HepG2 (cell line): ENCODE results near the gene MED20. TPM values are rescaled to one million over a fixed set of nuclear protein-coding genes. Genes with fewer than 3 reads are reported as not detected.
"Not testable (repeated sequence)": the region's sequence is repeated elsewhere in the genome, so short reads cannot be mapped to it uniquely, and the experiment has no call there.

ENCODE experiments used
- ATAC-seq: fragments of 200-7000 bp; cut with Tn5 transposase; 3 replicates; pipeline ENCODE4 v1.9.1; 2020; ENCODE audit warnings: mild to moderate bottlenecking, moderate library complexity
- BruUV-seq: library from RNA; stranded (reverse); fragments of 400-500 nt; replicated peaks from 2 replicates; lab custom pipeline; 2021; lab: Mats Ljungman, UMichigan
- CTCF ChIA-PET: fragments of 300-600 bp; formaldehyde crosslinking; extraction: SDS; loops from one replicate; lab custom pipeline; 2021; ENCODE audit warnings: low total read pairs, inconsistent platforms, low intra/inter-chr PET ratio; lab: Yijun Ruan, JAX
- POLR2A ChIA-PET: fragments of 350-600 bp; sonication (Branson Sonifier 250); formaldehyde crosslinking; loops from one replicate; lab custom pipeline; 2020; ENCODE audit warnings: antibody characterized with exemption, inconsistent platforms; lab: Yijun Ruan, JAX
- DNase-seq: peaks from one replicate; pipeline ENCODE4 v3.0.0-alpha.2; 2015; ENCODE audit warnings: low spot score
- FAIRE-seq: peaks from 3 replicates; lab custom pipeline; 2011; peaks lifted over from hg19 to GRCh38; lab: Jason Lieb, UNC
- H2AFZ ChIP-seq: one replicate; pipeline ENCODE4 v1.6.1; 2011; ENCODE audit warnings: low read length, inconsistent platforms
- H3K27ac ChIP-seq: fragments of 300-600 bp; 3 replicates; pipeline ENCODE4 v1.8.0; 2011; ENCODE audit warnings: mixed run types, mild to moderate bottlenecking, mixed read lengths, low read length, inconsistent platforms; ENCODE audit not compliant: insufficient read depth; ENCODE audit errors: extremely low read length
- H3K27me3 ChIP-seq, 2 experiments: fragments of 200-600 bp in 1 of 2; 2 replicates in 1 of 2; 3 replicates in 1 of 2; pipeline versions ENCODE4 v1.6.0 to v1.8.0; 2011; ENCODE audit warnings: low read length in 2 of 2, mild to moderate bottlenecking in 2 of 2, moderate library complexity in 2 of 2, inconsistent platforms in 1 of 2; ENCODE audit not compliant: insufficient read depth in 2 of 2, control insufficient read depth in 1 of 2
- H3K36me3 ChIP-seq, 2 experiments: fragments of 200-600 bp in 1 of 2; replicated peaks in 1 of 2; 2 replicates in 1 of 2; 3 replicates in 1 of 2; pipeline versions ENCODE4 v1.5.1 to v1.8.0; 2011; ENCODE audit warnings: low read length in 2 of 2, inconsistent platforms in 1 of 2; ENCODE audit not compliant: insufficient read depth in 2 of 2, control insufficient read depth in 1 of 2
- H3K4me1 ChIP-seq: 2 replicates; pipeline ENCODE4 v1.5.1; 2012; ENCODE audit warnings: low read length, inconsistent platforms; ENCODE audit not compliant: insufficient read depth
- H3K4me2 ChIP-seq: 2 replicates; pipeline ENCODE4 v1.6.0; 2011; ENCODE audit warnings: low read depth, low read length, inconsistent platforms
- H3K4me3 ChIP-seq, 3 experiments: fragments of 200-600 bp in 1 of 3; sonication (generic), shearing (Covaris generic) in 1 of 3; replicated peaks in 1 of 3; 2 replicates each; pipeline ENCODE4 v1.5.1; 2011 to 2016; ENCODE audit warnings: low read length in 3 of 3, inconsistent platforms in 2 of 3, low read depth in 2 of 3, mild to moderate bottlenecking in 2 of 3, control low read depth in 1 of 3, mixed read lengths in 1 of 3; ENCODE audit not compliant: insufficient read depth in 1 of 3
- H3K79me2 ChIP-seq: one replicate; pipeline ENCODE4 v1.6.1; 2011; ENCODE audit warnings: low read length, inconsistent platforms; ENCODE audit not compliant: insufficient read depth
- H3K9ac ChIP-seq: 2 replicates; pipeline ENCODE4 v1.6.0; 2011; ENCODE audit warnings: mild to moderate bottlenecking, low read depth, low read length, inconsistent platforms; ENCODE audit not compliant: insufficient read depth
- H3K9me3 ChIP-seq: 2 replicates; pipeline ENCODE4 v1.5.1; 2012; ENCODE audit warnings: mild to moderate bottlenecking, low read length
- H4K20me1 ChIP-seq: 2 replicates; pipeline ENCODE4 v1.6.0; 2011; ENCODE audit warnings: inconsistent platforms, mild to moderate bottlenecking, low read length, moderate library complexity; ENCODE audit not compliant: insufficient read depth
- CENPBD1 ChIP-seq: sonication (generic); formaldehyde crosslinking; IDR thresholded peaks from 2 replicates; pipeline ENCODE4 v1.8.0; 2022; ENCODE audit warnings: missing genetic modification reagents, low read depth, mild to moderate bottlenecking, borderline replicate concordance
- DMAP1 ChIP-seq: IDR thresholded peaks from 2 replicates; pipeline ENCODE4 v1.6.1; 2016
- GABPA ChIP-seq, 2 experiments: IDR thresholded peaks; 2 replicates each; pipeline ENCODE4 v1.6.1; 2011 to 2016; ENCODE audit warnings: low read depth in 2 of 2, low read length in 1 of 2, missing biosample characterization in 1 of 2, missing genetic modification characterization in 1 of 2
- ISL2 ChIP-seq: sonication (generic); formaldehyde crosslinking; IDR thresholded peaks from 2 replicates; pipeline ENCODE4 v1.5.0; 2020; ENCODE audit warnings: missing genetic modification reagents
- MTF2 ChIP-seq: sonication (generic); formaldehyde crosslinking; IDR thresholded peaks from 2 replicates; pipeline ENCODE4 v1.5.0; 2020; ENCODE audit warnings: missing genetic modification reagents, borderline replicate concordance
- NAIF1 ChIP-seq: sonication (generic); formaldehyde crosslinking; IDR thresholded peaks from 2 replicates; pipeline ENCODE4 v1.5.0; 2020; ENCODE audit warnings: mild to moderate bottlenecking, missing genetic modification reagents, borderline replicate concordance
- POLR2G ChIP-seq: fragments of 200-400 bp; formaldehyde crosslinking; IDR thresholded peaks from 2 replicates; pipeline ENCODE4 v1.6.1; 2018; ENCODE audit warnings: mild to moderate bottlenecking, low read depth, low read length, moderate library complexity
- SALL1 ChIP-seq: sonication (generic); formaldehyde crosslinking; IDR thresholded peaks from 2 replicates; pipeline ENCODE4 v1.8.0; 2022; ENCODE audit warnings: mild to moderate bottlenecking, missing genetic modification reagents
- SATB2 ChIP-seq: sonication (generic); formaldehyde crosslinking; IDR thresholded peaks from 2 replicates; pipeline ENCODE4 v1.5.0; 2020; ENCODE audit warnings: missing genetic modification reagents
- TCF12 ChIP-seq, 2 experiments: fragments of 450-650 bp in 1 of 2; sonication (generic) in 1 of 2; formaldehyde crosslinking in 1 of 2; IDR thresholded peaks; 2 replicates each; pipeline versions ENCODE4 v1.6.1 to v1.8.0; 2017 to 2022; ENCODE audit warnings: antibody characterized with exemption in 1 of 2, mild to moderate bottlenecking in 1 of 2, missing genetic modification reagents in 1 of 2, moderate library complexity in 1 of 2
- ZNF3 ChIP-seq: IDR thresholded peaks from 2 replicates; pipeline ENCODE4 v1.7.0; 2017; ENCODE audit warnings: inconsistent platforms
- WGBS: methylation state at CpG from one replicate; pipeline ENCODE4 v1.1.6; 2017; ENCODE audit warnings: low lambda C conversion rate; 5-methylcytosine and 5-hydroxymethylcytosine counted together
- in situ Hi-C: cut with HindIII; loops from 2 replicates; pipeline ENCODE4 v1.10.0; 2017; ENCODE audit warnings: low pct_unique_long_range_greater_than_20kb; ENCODE audit not compliant: extremely low pct_ligation_motif_present
- intact Hi-C: fragments of 100-400 bp; cut with micrococcal nuclease; formaldehyde crosslinking; loops from one replicate; pipeline ENCODE4 v1.10.0; 2022; ENCODE audit not compliant: unreplicated experiment
- polyA plus RNA-seq, 8 experiments: library from polyadenylated mRNA; depleted of rRNA in 3 of 8; stranded (reverse) in 7 of 8; unstranded in 1 of 8; fragments of >200 nt; fragmentation: Illumina TruSeq in 4 of 8; extraction: Trizol in 4 of 8; gene quantifications; 2 replicates each; pipeline versions ENCODE4 v1.2.1 to v1.2.3, GENCODE V29; 2011 to 2016; ENCODE audit warnings: low read depth in 4 of 8, missing spikeins in 1 of 8, mixed read lengths in 1 of 8; ENCODE audit not compliant: insufficient read depth in 1 of 8
- total RNA-seq, 5 experiments: library from RNA; depleted of rRNA; stranded (reverse); fragments of >200 nt; fragmentation: Illumina TruSeq; extraction: Trizol; gene quantifications; 2 replicates each; pipeline ENCODE4 v1.2.3, GENCODE V29; 2016; ENCODE audit warnings: low read depth in 1 of 5
- TF ChIP-seq, protein P1 (sequence below): sonication (generic); formaldehyde crosslinking; IDR thresholded peaks from 2 replicates; pipeline ENCODE4 v1.4.0; 2020; ENCODE audit warnings: mild to moderate bottlenecking, missing genetic modification reagents

MED20 gene
- total and polyA plus RNA-seq, 2 of the 13 experiments (the other 11 are each of a cell fraction or from before 2014, with no cell fraction given) = 28.1 to 41.1 TPM

DNA sequence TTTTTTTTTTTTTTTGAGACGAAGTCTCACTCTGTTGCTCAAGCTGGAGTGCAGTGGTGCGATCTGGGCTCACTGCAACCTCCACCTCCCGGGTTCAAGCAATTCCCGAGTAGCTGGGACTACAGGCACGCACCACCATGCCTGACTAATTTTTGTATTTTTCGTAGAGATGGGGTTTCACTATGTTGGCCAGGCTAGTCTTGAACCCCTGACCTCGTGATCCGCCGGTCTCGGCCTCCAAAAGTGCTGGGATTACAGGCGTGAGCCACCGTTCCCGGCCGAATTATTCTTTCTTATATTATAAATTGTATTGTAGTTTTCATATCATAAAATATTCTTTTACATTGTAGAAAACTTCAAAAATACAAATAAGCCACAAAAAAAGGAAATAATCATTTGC is 21.9 kb upstream of the MED20 start:
- BruUV-seq; CTCF ChIA-PET; H3K27ac ChIP-seq; FAIRE-seq; H3K36me3 ChIP-seq; H3K9ac ChIP-seq; H3K27me3 ChIP-seq; intact Hi-C loops; H2AFZ ChIP-seq; ATAC-seq; DNase-seq; H3K79me2 ChIP-seq; in situ Hi-C loops; H3K9me3 ChIP-seq; H3K4me2 ChIP-seq; H4K20me1 ChIP-seq; TF ChIP-seq TCF12 (IDR thresholded peaks at IDR 0.05): not testable (repeated sequence)
- Histone ChIP-seq H3K4me1 (peaks cover 28% of the 10 kb centered on the region), H3K4me3 (0 out of 6 replicates have a peak overlapping the region, but pooled peaks of 1 of the 3 experiments have one; percentile 91)
- 86% methylated on average over 14 of the region's 14 CpGs for WGBS
- POLR2A ChIA-PET = interaction anchor here (0.6 to 1.7 kb wide), 7 partner anchors 10 to 1694 kb away, joined by 3 to 5 read pairs (median 4); partner anchors contain the start of genes BYSL, MED20, TAF8 and TOMM6
- TF ChIP-seq, protein P1, sequence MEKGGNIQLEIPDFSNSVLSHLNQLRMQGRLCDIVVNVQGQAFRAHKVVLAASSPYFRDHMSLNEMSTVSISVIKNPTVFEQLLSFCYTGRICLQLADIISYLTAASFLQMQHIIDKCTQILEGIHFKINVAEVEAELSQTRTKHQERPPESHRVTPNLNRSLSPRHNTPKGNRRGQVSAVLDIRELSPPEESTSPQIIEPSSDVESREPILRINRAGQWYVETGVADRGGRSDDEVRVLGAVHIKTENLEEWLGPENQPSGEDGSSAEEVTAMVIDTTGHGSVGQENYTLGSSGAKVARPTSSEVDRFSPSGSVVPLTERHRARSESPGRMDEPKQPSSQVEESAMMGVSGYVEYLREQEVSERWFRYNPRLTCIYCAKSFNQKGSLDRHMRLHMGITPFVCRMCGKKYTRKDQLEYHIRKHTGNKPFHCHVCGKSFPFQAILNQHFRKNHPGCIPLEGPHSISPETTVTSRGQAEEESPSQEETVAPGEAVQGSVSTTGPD (CRISPR knock-in tag) = 0 out of 2 replicates have a peak, but pooled peaks have one; percentile 2
- TF ChIP-seq TCF12 (CRISPR knock-in tag; IDR thresholded peaks at IDR 0.05) = 0 out of 2 replicates have a peak, but pooled peaks have one; percentile 12

DNA sequence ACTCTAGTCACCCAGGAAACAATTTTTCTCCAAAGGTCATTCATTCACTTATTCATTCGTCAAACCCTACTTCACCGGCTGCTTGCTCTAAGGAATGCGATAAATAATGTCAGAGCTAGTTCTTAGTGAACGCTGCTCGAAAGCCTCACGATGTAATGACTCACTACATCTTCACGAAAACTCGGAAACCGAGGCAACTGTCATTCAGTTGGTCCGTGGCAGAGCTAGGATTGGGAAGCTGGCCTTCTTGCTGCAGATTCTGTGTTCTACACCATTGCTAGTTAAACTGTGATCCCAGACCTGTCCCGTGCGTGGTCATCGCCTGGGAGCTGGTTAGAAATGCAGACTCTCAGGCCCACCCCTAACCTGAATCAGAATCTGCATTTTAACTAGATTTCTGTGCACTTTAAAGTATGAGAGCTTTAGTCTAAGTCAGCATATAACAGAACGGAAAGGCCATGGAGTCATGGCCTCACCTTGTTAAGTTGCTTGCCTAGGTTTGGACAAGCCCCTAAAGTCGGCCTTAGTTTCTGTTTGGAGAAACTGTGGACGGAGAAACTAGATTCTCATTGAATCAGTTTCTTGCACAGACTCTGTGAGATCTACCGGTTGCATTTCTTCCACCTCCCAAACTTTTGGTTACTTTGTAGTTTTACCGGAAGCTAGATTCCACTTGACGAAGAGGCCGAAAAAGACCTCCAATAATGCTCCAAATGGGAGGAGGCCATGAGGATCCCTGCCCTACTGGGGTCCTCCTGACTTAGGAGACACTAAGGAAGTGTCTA is 21.3 kb upstream of the MED20 start:
- no peak for FAIRE-seq
- peak overlapping the region; percentile 98 for H3K4me2 ChIP-seq
- H3K27me3 ChIP-seq = no peaks in the 10 kb centered on the region
- peak overlapping the region; percentile 74 to 91 (median 75) for H3K4me3 ChIP-seq
- peak overlapping the region; percentile 53; the same call in 1 of the 2 replicates for H3K9ac ChIP-seq
- intact Hi-C loops = no loop called here
- no peaks in the 10 kb centered on the region for H3K9me3 ChIP-seq
- no peak for DNase-seq
- in situ Hi-C loops = no loop called here
- ChIA-PET CTCF (no interaction called here), POLR2A (interaction anchor here (0.6 to 1.7 kb wide), 7 partner anchors 9 to 1694 kb away, joined by 3 to 5 read pairs (median 4); partner anchors contain the start of genes BYSL, MED20, TAF8 and TOMM6)
- no peak overlapping the region for H3K27ac ChIP-seq
- no TSS peak for BruUV-seq
- ATAC-seq = no peak; the same call in 2 of the 3 replicates
- H2AFZ ChIP-seq = peak overlapping the region; percentile 52
- WGBS = 21% methylated on average over 20 of the region's 20 CpGs
- H3K79me2 ChIP-seq = no peaks in the 10 kb centered on the region
- no peaks in the 10 kb centered on the region for H3K36me3 ChIP-seq
- peaks cover 28% of the 10 kb centered on the region for H3K4me1 ChIP-seq
- H4K20me1 ChIP-seq = no peaks in the 10 kb centered on the region
- TF ChIP-seq MTF2 = no peak; the same call in 1 of the 2 replicates
- no peak for TF ChIP-seq GABPA (IDR thresholded peaks at IDR 0.05; ENCODE audit: low read depth, low read length)
- peak; percentile 1; the same call in 1 of the 2 replicates for TF ChIP-seq GABPA (CRISPR knock-in tag; IDR thresholded peaks at IDR 0.05; ENCODE audit: low read depth)
- TF ChIP-seq CENPBD1 = no peak
- TF ChIP-seq ISL2 = 0 out of 2 replicates have a peak, but pooled peaks have one; percentile 1
- peak; percentile 18; the same call in 1 of the 2 replicates for TF ChIP-seq DMAP1 (CRISPR knock-in tag)
- no peak for TF ChIP-seq SATB2 (CRISPR knock-in tag)
- peak; percentile 7; the same call in 1 of the 2 replicates for TF ChIP-seq POLR2G
- TF ChIP-seq NAIF1 = no peak
- 0 out of 2 replicates have a peak, but pooled peaks have one; percentile 7 for TF ChIP-seq SALL1
- peak; percentile 97 for TF ChIP-seq ZNF3 (CRISPR knock-in tag)
